DMS 273 treated with DMSO at 0.1 percent for 48 hours (cell line): Measurements from ENCODE around the gene PEX11G.
"Not testable (repeated sequence)": the region's sequence is repeated elsewhere in the genome, so short reads cannot be mapped to it uniquely, and the experiment has no call there.

Source experiments
- DNase-seq: peaks from one replicate; lab custom pipeline; 2025; lab: John Stamatoyannopoulos, UW

The PEX11G gene

GRCh38 chr19:7467009-7467989, 21.5 kb downstream of the PEX11G start:
- no peak for DNase-seq

GRCh38 chr19:7463575-7463974, 25.3 kb downstream of the PEX11G start:
- no peak for DNase-seq

GRCh38 chr19:7461841-7462629, 26.8 kb downstream of the PEX11G start:
- DNase-seq = no peak

GRCh38 chr19:7460562-7460966, 28.3 kb downstream of the PEX11G start:
- no peak for DNase-seq

- DNase-seq = no peak
Measured at GRCh38 chr19:7459773-7460172, 29.1 kb downstream of the PEX11G start.

- no peak for DNase-seq
Measured at GRCh38 chr19:7458675-7459074, 30.2 kb downstream of the PEX11G start.

GRCh38 chr19:7456964-7457541, 31.8 kb downstream of the PEX11G start:
- DNase-seq = no peak

- DNase-seq = no peak
Measured at GRCh38 chr19:7455600-7456296, 33.1 kb downstream of the PEX11G start.

- DNase-seq = no peak
Measured at GRCh38 chr19:7454998-7455397, 33.8 kb downstream of the PEX11G start.

GRCh38 chr19:7450243-7451223, 38.3 kb downstream of the PEX11G start:
- no peak for DNase-seq

- not testable (repeated sequence) for DNase-seq
Measured at GRCh38 chr19:7449391-7450070, 39.3 kb downstream of the PEX11G start.

- DNase-seq = no peak
Measured at GRCh38 chr19:7447648-7448047, 41.2 kb downstream of the PEX11G start.

- no peak for DNase-seq
Measured at GRCh38 chr19:7445104-7445503, 43.7 kb downstream of the PEX11G start.

- no peak for DNase-seq
Measured at GRCh38 chr19:7444042-7444441, 44.8 kb downstream of the PEX11G start.

GRCh38 chr19:7442423-7442822, 46.4 kb downstream of the PEX11G start:
- DNase-seq = no peak

GRCh38 chr19:7441468-7442146, 47.2 kb downstream of the PEX11G start:
- DNase-seq = no peak

GRCh38 chr19:7440188-7440975, 48.5 kb downstream of the PEX11G start:
- DNase-seq = no peak

- no peak for DNase-seq
Measured at GRCh38 chr19:7435586-7435985, 53.2 kb downstream of the PEX11G start.

GRCh38 chr19:7434391-7434790, 54.4 kb downstream of the PEX11G start:
- DNase-seq = no peak
